Measurements from ENCODE around the gene KCNQ1.

DNA sequence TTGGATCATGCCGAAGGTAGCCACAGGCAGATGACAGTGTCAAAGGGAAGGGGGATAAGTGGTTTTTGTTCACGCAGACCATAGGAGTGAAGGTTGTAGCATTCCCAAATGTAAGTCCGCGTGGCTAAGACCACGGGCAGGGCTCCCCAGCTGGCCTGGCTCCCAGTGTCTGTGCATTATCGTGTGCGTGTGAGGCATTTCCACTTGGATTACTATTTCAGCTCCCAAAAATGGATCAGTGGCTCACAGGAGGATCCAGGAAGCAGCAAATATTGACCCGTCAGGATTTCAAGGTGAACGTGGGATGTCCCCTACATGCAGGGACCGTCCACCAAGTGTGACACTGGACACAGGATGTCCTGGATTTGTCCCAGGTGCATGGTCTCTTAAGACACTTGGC, 430.2 kb downstream of the KCNQ1 start:
- TF ChIP-seq, protein P1, sequence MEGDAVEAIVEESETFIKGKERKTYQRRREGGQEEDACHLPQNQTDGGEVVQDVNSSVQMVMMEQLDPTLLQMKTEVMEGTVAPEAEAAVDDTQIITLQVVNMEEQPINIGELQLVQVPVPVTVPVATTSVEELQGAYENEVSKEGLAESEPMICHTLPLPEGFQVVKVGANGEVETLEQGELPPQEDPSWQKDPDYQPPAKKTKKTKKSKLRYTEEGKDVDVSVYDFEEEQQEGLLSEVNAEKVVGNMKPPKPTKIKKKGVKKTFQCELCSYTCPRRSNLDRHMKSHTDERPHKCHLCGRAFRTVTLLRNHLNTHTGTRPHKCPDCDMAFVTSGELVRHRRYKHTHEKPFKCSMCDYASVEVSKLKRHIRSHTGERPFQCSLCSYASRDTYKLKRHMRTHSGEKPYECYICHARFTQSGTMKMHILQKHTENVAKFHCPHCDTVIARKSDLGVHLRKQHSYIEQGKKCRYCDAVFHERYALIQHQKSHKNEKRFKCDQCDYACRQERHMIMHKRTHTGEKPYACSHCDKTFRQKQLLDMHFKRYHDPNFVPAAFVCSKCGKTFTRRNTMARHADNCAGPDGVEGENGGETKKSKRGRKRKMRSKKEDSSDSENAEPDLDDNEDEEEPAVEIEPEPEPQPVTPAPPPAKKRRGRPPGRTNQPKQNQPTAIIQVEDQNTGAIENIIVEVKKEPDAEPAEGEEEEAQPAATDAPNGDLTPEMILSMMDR (IDR thresholded peaks at IDR 0.05): no peak
- no peak for TF ChIP-seq POLR2A (IDR thresholded peaks at IDR 0.05)

All from lower leg skin (tissue), 3 donors.